NCI-H82 (cell line): ENCODE results near the gene ZNF513.

Source experiments
- DNase-seq: peaks from one replicate; lab custom pipeline; 2025; lab: John Stamatoyannopoulos, UW

Gene ZNF513

DNA sequence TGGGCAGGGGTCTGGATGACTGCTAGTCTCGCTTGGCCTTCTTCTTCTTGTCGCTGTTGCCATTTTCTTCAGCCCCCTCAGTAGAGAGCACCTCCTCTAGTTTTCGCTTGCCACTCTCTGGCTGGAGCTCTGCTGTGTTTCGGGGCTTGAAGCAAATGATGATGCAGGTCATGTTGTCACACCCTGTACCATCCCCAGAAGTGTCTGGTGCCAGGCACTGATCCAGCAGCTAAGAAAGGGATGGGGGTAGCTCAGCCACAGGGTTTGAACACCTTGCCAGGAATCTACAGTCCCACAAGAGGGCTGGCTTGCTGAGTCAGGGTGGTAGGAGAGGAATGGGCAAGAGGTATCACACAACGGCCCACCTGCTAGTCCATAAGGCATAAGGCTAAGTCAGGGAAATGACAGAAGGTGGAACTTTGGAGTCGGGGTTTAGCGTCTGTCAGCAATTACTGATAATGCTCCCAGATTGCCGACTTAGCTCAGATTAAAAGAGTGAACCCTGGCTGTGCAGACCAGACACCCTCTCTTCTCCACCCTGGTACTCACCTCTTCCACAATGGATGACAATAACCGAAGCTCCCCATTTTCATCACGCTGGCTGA is 1.1 kb upstream of the ZNF513 start:
- peak; percentile 96 for DNase-seq

DNA sequence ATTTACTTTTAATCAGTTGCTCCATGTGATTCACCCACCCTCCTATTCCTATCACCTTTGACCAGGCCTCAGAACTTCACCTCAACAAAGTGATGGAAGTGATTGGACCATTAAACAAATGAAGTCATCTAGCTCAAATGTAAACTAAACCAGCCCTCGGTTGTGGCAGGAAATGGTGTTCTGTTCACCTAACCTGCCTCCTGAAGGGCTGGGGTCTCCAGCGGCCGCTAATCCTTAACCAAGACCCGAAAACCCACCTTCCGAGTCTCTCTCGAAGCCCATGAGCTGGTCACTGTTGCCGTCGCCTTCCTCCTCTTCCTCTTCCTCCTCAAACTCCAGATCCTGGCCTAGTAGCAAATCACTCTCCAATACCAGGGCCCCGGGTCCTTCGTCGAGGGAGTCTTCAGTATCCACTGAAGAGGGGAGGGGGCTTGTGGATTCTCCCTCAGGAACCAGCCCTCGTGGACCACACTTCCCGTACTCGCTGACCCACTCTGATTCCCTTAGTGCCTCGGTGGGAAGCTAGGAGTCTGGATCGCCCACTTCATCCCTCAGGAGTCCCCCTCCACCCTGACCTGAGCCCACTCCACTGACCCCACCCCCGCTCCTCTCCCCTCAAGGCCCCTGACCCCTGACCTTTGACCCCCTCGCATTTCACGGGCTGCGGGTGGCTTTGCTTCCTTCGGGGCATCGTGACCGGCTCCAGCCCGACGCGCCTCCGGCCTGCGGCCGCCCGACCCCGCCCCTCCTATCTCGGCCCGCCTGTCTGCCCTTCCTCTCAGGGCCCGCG is 503 bp downstream of the ZNF513 start:
- peak; percentile 67 for DNase-seq

DNA sequence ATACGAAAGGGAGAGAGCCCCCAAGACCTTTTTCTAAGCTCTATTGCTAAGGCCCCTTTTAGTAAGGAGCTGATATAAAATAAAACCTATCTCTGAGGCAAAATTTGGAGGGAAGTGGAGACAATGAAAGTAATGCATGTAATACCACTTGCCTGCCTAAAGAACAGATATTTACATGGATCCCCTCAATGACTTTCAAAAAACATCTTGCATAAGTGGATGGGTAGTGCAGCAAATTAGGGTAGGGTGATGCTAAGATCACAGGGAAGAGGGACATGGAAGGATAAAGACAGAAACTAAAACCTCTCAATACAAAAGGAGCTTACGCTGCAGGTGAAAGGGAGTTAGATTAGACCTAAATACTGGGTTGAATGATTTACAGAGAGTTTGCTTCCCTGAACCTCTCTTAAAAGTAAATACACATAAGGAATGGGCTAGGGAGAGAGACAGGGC is 1.1 kb downstream of the ZNF513 start:
- DNase-seq = no peak

DNA sequence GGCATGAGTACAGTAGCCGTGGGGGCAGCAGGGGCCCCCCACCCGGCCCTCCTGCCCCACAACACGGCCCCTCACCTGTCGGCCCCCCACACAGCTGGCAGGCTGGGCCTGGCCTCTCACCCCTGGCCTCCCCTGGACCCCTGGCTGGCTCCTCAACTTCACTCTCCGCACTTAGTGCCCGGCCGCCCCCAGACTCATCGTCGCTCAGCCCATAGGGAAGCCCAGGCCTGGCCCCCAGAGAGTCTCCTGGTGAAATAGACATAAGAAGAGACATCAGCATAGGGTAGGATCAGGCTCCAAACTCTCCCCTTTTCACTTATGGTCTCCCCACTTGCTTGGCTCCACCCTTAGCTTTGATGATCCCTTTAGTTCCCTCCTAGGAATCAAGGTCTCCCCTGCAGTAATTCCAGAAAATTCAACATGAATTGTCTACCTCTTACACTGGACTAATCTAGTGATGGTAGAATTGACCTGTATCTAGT is 1.7 kb downstream of the ZNF513 start:
- no peak for DNase-seq

DNA sequence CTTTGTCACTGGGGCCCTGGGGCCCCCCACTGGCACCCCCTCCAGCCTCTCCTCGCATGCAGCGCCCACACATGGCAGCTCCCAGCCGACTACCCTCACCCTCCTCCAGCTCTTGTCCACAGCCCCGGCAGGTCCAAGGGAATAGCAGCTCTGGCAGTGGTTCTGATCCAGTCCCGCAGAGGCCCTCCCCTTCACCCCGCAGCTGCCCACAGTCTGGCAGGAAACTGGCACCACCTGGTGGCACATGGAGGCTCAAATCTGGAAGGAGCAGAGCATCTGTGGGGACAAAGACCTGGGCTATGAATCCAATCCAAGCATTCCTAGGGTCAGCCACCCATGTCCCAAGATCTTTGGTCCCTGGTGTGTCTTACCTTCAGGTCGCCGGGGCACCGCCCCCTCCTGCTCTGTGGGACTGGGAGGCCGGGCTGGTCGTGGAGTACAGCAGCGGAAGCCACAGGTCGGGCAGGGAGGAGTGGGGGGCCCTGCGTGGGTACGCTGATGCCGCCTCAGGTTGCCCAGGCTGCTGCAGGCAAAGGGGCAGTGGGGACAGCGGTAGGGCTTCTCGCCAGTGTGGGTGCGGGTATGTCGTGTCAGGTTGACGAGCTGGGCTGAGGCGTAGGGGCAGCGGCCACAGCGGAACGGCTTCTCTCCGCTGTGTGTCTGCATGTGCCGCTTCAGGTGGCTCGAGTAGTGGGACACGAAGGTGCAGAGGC is 2.3 kb downstream of the ZNF513 start:
- DNase-seq = peak; percentile 26

DNA sequence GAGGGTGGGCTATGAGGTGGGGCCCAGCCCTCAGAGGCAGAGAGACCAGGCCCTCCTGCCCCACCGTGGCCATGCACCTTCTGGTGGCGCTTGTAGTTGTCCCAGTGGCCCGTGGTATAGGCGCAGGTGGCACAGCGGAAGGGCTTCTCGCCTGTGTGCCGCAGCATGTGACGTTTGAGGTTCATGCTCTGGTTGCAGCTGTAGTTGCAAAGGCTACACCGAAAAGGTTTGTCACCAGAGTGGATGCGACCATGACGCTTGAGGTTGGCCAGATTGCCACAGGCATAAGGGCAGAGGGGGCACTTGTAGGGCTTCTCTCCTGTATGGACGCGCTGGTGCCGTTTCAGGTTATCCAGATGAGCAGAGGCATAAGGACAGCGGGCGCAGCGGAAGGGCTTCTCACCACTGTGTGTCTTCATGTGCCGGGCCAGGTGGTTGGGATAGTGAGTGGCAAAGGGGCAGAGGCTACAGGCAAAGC is 2.9 kb downstream of the ZNF513 start:
- DNase-seq = no peak

DNA sequence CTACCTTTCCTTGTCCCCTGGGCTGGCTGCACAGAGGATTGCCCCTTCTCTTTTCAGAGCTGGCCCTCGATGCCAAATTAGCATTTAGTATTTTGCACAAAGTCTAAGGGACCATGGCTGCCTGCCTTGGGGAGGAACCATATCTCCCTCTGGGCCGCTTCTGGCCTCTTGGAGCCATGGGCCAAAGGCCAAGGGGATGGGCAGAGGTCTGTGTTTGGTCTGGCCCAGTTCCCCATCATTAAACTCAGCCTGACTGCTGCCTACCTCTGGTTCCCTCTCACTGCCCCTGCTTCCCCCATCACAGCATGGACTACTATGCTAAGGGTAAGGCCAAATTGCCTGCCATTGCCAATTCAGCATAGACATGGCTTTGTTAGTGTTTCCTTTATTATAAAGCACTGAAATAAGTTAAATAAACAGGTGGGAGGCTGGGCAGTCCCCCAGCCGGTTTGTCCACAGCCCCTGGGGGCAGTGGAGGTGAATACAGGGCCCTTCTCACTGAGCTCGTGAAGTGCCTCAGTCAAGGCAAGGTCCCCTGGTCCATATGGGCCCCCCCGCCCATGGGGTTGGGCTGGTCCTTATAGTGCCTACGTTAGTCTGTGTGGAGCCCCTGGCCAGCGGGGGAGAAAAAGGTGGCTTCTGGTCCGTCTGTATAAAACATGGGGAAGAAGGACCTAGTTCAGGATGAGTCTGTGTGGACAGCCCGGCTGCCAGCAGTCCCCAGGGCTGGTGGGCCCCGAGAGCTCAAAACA is 3.5 kb downstream of the ZNF513 start:
- no peak for DNase-seq

DNA sequence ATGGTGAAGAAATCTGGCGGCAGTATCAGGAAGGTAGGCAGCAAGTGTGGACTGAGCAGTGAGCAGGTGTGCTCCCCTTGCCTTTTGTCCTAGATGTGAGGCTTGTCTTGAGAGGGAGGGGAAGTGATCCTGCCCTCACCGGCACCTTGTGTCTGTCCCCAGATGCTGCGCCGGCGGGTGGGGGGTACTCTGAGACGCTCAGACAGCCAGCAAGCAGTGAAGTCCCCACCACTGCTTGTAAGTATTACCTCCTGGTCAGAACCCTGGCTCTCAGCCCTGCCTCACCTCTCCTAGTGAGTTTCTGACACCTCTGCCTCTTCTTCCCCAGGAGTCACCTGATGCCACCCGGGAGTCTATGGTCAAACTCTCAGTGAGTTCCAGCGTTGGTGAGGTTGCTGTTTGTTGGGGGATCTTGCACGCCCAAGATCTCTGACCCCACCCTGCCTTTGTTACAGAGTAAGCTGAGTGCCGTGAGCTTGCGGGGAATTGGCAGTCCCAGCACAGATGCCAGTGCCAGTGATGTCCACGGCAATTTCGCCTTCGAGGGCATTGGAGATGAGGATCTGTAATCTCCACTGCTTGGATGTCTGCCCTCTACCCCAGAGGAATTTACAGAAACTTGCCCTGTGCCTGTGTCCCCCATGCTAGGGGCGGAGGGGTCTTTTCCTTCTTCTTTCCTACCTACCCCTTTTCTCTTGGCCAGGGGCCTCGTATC is 4.2 kb downstream of the ZNF513 start:
- no peak for DNase-seq

DNA sequence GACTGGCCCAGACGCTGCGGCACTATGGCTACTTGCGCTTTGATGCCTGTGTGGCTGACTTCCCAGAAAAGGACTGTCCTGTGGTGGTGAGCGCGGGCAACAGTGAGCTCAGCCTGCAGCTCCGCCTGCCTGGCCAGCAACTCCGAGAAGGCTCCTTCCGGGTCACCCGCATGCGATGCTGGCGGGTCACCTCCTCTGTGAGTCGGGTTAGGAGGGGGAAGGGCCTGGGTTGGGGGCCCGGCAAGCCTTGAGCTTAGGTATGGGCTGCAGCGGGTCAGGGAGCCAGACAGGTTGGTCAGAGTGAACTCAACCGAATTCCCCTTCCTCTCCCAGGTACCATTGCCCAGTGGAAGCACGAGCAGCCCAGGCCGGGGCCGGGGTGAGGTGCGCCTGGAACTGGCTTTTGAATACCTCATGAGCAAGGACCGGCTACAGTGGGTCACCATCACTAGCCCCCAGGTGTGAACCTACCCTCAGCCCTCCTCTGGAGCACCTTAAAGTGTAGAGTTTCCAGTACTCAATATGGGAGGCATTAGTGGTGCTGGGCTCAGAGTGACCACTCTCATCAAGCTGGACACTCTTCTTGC is 4.9 kb downstream of the ZNF513 start:
- DNase-seq = no peak

DNA sequence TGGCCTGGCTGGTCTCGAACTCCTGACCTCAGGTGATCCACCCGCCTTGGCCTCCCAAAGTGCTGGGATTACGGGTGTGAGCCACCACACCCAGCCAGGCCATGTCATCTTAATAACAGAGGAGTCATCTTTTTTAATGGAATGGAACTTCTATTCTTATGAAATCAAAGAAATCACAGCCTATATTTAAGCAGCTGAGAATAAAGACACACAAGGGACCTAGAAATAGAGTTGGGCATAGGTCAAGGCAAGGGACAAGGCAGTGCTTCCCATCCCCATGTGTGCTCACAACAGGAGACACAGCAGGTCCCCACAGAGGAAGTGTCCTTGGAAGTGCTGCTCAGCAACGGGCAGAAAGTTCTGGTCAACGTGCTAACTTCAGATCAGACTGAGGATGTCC is 7.0 kb downstream of the ZNF513 start:
- DNase-seq = no peak

DNA sequence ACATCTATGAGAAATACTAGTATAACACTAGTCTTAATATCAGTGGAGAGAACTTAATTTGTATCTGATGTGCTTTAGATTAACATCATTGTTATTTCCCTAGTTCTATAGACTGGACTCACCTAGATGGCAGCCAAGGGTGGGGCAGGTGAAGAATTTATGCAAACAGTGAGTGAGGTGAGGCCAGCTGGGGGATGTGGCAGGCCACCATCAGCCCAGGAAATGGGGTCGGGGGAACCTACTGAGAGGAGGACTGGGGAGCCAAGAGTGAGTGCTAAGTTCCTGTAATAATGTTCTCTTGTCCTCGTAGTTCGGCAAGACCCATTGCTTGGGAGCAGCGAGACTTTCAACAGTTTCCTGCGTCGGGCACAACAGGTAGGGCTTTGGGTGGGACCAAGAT is 7.6 kb downstream of the ZNF513 start:
- no peak for DNase-seq

DNA sequence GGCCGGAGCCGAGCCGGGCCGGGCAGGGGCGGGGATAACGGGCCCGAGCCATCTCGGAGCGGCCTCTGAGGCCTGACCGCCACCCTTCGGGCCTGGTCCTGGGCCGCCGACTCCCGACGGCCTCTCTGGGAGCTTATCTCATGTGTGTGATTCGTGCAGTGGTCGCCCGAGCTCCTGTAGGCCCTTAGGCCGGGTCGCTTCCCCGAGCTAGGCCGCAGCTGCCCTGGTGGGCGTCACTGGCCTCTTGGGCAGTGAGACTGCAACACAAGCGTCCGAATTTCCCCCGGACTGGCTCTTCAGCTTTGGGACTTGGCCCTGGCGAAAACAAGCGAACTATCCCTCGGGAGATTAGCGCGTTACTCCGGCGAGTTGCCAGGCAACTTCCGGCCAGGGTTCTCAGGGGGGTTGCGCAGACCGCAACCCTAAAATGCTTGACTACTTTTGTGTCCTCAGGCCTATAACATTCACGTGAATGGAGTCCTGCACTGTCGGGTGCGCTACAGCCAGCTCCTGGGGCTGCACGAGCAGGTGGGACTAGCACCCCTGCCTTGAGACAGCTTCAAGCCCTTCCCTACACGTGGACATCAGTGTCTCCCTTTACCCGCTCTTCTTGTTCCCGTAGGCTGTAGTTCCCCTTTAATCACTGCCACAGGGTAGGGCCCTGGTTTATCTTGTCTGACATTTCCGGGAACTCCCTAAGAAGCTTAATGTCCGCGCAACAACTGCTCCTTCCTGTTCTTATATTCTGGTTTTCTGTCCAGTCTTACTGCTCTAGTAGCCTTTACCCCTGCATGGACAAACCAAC is 9.5 kb downstream of the ZNF513 start:
- DNase-seq = peak; percentile 77

DNA sequence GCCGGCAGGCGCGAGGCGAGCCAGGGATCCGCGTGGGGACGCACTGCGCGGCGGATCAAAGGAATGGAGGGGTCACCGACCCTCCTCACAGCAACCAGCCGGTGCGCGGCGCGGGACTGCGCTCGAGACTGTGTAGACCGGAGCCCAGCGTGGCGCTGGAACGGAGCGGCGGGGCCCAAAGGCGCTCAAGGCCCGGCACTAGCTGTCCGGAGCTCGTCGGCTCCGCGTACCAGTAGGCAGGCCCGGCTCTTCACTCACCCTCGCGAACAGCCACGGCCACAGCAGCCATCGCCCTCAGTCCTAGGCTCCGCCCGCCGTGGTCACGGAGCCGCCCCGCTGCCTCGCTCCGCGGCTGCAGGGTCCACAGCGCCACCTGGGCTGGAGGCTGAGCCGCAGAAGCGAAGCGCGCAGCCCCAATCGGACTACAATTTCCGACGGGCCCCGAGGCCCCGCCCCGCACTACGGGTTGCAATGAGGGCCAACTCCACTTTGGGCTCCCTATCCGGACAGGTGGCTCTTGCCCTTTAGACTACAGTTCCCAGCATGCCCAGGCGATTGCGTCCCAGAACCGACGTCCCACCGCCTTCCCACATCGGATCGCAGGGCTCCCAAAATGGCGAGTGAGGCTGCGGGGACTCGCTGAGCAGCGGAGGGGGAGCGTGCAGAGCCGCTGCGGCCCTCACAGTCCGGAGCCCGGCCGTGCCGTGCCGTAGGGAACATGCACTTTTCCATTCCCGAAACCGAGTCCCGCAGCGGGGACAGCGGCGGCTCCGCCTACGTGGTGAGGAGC is 10.3 kb downstream of the ZNF513 start, which contains the start of the genes EIF2B4 and SNX17:
Gene EIF2B4 (minus strand): TSS at position 313 of the 790 bp plus-strand sequence. CDS start 24 bp downstream, at position 289.
Gene SNX17 (plus strand): TSS at position 591 of the 790 bp plus-strand sequence. CDS start 128 bp downstream, at position 719.
- peak; percentile 99 for DNase-seq

DNA sequence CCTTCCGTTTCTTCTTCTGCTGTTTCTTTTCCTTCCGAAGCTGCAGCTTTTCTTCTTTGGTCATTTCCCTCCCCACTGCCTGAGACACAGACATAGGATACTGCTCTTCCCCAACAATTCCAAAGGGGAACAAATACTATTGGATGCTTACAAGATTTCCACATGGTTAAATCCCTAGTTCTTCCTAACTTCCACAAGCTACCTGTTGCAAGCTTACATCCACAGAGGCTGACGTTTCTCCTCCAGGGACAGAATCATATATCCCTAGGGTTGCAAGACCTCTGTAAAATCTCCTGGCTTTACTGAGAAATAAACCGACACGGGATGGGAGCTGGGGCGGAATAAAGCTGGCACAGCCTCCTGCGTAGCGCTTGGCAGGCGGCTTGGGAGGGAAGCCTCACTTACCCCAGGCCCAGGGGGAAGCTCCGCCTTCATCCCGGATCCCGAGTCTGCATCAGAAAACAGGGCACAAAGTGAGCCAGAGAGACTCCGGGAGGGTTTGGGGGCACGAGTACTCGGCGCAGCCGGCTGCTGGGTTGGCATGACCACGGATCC is 11.0 kb downstream of the ZNF513 start:
- DNase-seq = peak; percentile 84

DNA sequence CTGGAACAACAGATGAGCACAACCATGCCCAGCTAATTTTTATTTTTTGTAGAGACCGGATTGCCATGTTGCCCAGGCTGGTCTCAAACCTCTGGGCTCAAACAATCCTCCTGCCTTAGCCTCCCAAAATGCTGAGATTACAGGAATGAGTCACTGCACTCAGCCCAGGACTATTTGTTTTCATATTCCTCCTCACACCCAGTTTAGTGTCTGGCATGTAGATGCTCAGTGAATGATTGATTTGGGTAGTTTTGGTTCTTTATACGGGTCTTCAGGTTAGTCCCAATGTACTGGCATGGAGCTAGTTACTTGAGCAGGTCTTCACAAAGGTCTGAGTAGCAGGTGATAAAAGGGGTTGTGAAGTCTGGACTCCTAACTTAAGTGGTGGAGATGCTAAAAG is 16.6 kb downstream of the ZNF513 start:
- no peak for DNase-seq

DNA sequence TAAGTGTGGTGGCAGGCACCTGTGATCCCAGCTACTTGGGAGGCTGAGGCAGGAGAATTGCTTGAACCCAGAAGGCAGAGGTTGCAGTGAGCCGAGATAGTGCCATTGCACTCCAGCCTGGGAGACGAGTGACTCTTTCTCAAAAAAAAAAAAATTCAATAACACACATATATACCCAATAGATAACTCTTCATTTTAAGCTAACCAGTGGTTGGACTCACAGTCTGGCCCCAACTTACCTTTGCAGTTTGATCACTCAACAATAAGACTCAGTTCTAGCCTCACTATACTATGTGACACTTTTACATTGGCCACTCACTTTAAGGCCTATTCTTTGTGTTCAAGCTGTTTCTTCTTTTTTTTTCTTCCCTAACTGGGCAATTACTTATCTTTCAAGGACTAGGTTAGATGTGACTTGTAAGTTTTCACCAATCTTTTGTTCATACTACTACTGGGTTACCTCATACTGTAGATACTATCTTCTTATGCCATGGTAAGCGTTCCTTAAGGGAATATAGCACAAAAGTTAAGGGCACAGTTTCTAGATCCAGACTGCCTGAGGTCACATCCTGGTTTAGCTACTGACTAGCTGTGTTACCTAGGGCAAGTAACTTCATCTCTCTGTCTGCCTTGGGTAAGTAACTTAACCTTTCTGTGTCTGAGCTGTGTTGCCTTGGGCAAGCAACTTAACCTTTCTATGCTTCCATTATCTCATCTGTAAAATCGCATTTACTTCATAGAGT is 17.7 kb downstream of the ZNF513 start:
- DNase-seq = no peak

DNA sequence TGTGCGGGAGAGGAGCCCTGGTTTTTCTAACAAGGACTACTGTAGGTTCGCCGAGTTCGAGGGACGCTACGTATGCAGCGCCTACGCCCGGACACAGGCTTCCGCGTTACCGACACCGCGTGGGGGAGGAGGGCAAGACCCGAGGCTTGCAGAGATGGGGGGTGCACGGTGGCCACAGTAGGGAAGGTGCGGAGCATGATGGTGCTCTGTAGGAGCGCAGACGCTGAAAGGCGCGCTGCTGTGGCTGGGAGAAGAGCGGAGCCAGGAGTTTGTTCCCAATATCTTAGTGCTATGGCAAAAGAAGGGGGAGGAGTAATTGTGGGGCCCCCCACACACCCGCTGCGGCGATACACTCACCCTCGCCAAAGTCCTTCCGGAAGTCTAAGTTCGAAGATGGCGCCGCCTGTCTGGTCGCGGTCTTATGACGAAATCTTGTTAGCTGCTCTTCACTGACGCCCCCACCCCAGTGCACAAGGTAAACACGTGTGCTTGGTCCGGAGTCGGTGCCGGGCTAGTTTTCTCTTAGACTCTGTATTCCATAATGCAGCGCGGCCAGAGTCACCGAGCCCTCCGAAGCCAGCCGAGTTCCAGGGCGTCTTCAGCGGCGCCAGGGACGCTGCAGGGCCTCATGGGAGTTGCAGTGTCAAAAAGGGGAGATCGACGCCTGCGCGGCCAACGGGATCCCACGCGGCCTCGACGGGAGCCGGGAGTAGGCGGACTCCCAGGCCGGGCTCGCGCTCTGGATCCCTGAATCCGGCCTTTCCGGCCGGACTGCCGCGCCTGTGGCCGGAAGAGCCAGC is 24.0 kb downstream of the ZNF513 start, which contains the start of gene GTF3C2:
Gene GTF3C2 (minus strand): TSS at position 383 of the 800 bp plus-strand sequence. CDS start 13,210 bp downstream, outside the sequence.
- DNase-seq = peak; percentile 100
